Measurements from ENCODE around the gene STAG1.

GRCh38 chr3:136485777-136486176 lies 266.4 kb downstream of the STAG1 start:
- TF ChIP-seq PBX2 (CRISPR knock-in tag; IDR thresholded peaks at IDR 0.05; ENCODE audit: low read depth) = no peak
- TF ChIP-seq PBX2 (tag; conservative IDR thresholded peaks at IDR 0.05; ENCODE audit: low read depth) = no peak
- TF ChIP-seq ZNF174 (CRISPR knock-in tag; IDR thresholded peaks at IDR 0.05) = no peak
- TF ChIP-seq EZH2 (IDR thresholded peaks at IDR 0.05; ENCODE audit: borderline replicate concordance, low read depth, low read length) = no peak
- no peak for TF ChIP-seq MAX (CRISPR knock-in tag; IDR thresholded peaks at IDR 0.05)
- TF ChIP-seq ARID2 (IDR thresholded peaks at IDR 0.05) = no peak
- TF ChIP-seq, protein P1, sequence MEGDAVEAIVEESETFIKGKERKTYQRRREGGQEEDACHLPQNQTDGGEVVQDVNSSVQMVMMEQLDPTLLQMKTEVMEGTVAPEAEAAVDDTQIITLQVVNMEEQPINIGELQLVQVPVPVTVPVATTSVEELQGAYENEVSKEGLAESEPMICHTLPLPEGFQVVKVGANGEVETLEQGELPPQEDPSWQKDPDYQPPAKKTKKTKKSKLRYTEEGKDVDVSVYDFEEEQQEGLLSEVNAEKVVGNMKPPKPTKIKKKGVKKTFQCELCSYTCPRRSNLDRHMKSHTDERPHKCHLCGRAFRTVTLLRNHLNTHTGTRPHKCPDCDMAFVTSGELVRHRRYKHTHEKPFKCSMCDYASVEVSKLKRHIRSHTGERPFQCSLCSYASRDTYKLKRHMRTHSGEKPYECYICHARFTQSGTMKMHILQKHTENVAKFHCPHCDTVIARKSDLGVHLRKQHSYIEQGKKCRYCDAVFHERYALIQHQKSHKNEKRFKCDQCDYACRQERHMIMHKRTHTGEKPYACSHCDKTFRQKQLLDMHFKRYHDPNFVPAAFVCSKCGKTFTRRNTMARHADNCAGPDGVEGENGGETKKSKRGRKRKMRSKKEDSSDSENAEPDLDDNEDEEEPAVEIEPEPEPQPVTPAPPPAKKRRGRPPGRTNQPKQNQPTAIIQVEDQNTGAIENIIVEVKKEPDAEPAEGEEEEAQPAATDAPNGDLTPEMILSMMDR (IDR thresholded peaks at IDR 0.05 in 2 of 3, conservative IDR thresholded peaks at IDR 0.05 in 1 of 3; ENCODE audit: insufficient read depth in 2 of 3, low read depth in 1 of 3, low read length in 3 of 3) = no peak
- no peak for TF ChIP-seq SIN3A (IDR thresholded peaks at IDR 0.05; ENCODE audit: borderline replicate concordance in 2 of 2, control insufficient read depth in 1 of 2, low read depth in 2 of 2, low read length in 2 of 2)
- TF ChIP-seq BHLHE40 (IDR thresholded peaks at IDR 0.05; ENCODE audit: low read length) = no peak
- TF ChIP-seq MTA1 (IDR thresholded peaks at IDR 0.05; ENCODE audit: borderline replicate concordance) = no peak
- TF ChIP-seq ATF2 (CRISPR knock-in tag; IDR thresholded peaks at IDR 0.05) = no peak
- no peak for TF ChIP-seq TBP (optimal IDR thresholded peaks at IDR 0.05; ENCODE audit: low read depth, low read length)
- TF ChIP-seq KAT7 (CRISPR knock-in tag; IDR thresholded peaks at IDR 0.05; ENCODE audit: borderline replicate concordance) = no peak
- no peak for TF ChIP-seq CHD1 (IDR thresholded peaks at IDR 0.05; ENCODE audit: low read length)

Measured in K562 (cell line).